H9 (cell line): Measurements from ENCODE around the gene EPB41L1. TPM values are rescaled to one million over a fixed set of nuclear protein-coding genes. Genes with fewer than 3 reads are reported as not detected.

Experiments used
- DNase-seq: peaks from one replicate; pipeline ENCODE4 v3.0.0-alpha.2; 2017
- H2AFZ ChIP-seq: one replicate; pipeline ENCODE4 v1.6.1; 2013; ENCODE audit warnings: mild to moderate bottlenecking, low read length, control low read depth, moderate library complexity
- H2AK5ac ChIP-seq: 2 replicates; pipeline ENCODE4 v1.6.1; 2013; ENCODE audit warnings: low read length, control low read depth, mixed read lengths; ENCODE audit not compliant: insufficient read length
- H2BK120ac ChIP-seq: one replicate; pipeline ENCODE4 v1.6.1; 2013; ENCODE audit warnings: low read depth, mild to moderate bottlenecking, low read length, control low read depth, inconsistent platforms; ENCODE audit not compliant: poor library complexity, severe bottlenecking
- H2BK12ac ChIP-seq: 2 replicates; pipeline ENCODE4 v1.6.1; 2013; ENCODE audit warnings: low read length, control low read depth, mixed read lengths, low read depth; ENCODE audit not compliant: insufficient read length
- H2BK15ac ChIP-seq: 2 replicates; pipeline ENCODE4 v1.6.1; 2013; ENCODE audit warnings: low read depth, low read length, control low read depth
- H2BK20ac ChIP-seq: one replicate; pipeline ENCODE4 v1.6.1; 2013; ENCODE audit warnings: low read depth, mild to moderate bottlenecking, low read length, control low read depth, inconsistent platforms; ENCODE audit not compliant: poor library complexity, severe bottlenecking
- H2BK5ac ChIP-seq: 2 replicates; pipeline ENCODE4 v1.6.1; 2013; ENCODE audit warnings: low read length, control low read depth, mixed read lengths; ENCODE audit not compliant: insufficient read length
- H3K14ac ChIP-seq: 2 replicates; pipeline ENCODE4 v1.6.1; 2013; ENCODE audit warnings: low read length, control low read depth; ENCODE audit not compliant: insufficient read depth
- H3K18ac ChIP-seq: 2 replicates; pipeline ENCODE4 v1.6.1; 2013; ENCODE audit warnings: low read depth, mild to moderate bottlenecking, mixed read lengths, low read length, control low read depth; ENCODE audit not compliant: insufficient read length
- H3K23ac ChIP-seq: 2 replicates; pipeline ENCODE4 v1.6.1; 2013; ENCODE audit warnings: low read length, control low read depth, mixed read lengths, low read depth; ENCODE audit not compliant: insufficient read length
- H3K23me2 ChIP-seq: 2 replicates; pipeline ENCODE4 v1.6.1; 2013; ENCODE audit warnings: low read depth, mild to moderate bottlenecking, mixed read lengths, low read length, control low read depth; ENCODE audit not compliant: insufficient read length, poor library complexity, severe bottlenecking
- H3K27ac ChIP-seq: 2 replicates; pipeline ENCODE4 v1.5.1; 2013; ENCODE audit warnings: low read length, control low read depth, mixed read lengths, low read depth; ENCODE audit not compliant: insufficient read length
- H3K27me3 ChIP-seq: 2 replicates; pipeline ENCODE4 v1.6.1; 2013; ENCODE audit warnings: low read length, control low read depth, inconsistent platforms; ENCODE audit not compliant: insufficient read depth
- H3K4ac ChIP-seq: 2 replicates; pipeline ENCODE4 v1.6.1; 2013; ENCODE audit warnings: low read depth, mild to moderate bottlenecking, control low read depth, inconsistent platforms, low read length, moderate library complexity
- H3K4me1 ChIP-seq: 2 replicates; pipeline ENCODE4 v1.6.1; 2013; ENCODE audit warnings: low read length, control low read depth, inconsistent platforms; ENCODE audit not compliant: insufficient read depth
- H3K4me2 ChIP-seq: 2 replicates; pipeline ENCODE4 v1.6.1; 2013; ENCODE audit warnings: low read length, control low read depth, mixed read lengths; ENCODE audit not compliant: insufficient read length, insufficient read depth
- H3K56ac ChIP-seq: 2 replicates; pipeline ENCODE4 v1.6.1; 2013; ENCODE audit warnings: low read depth, mild to moderate bottlenecking, mixed read lengths, low read length, control low read depth; ENCODE audit not compliant: insufficient read length
- H3K79me1 ChIP-seq: 2 replicates; pipeline ENCODE4 v1.6.1; 2013; ENCODE audit warnings: low read depth, mild to moderate bottlenecking, moderate library complexity, low read length, control low read depth, inconsistent platforms; ENCODE audit not compliant: insufficient read depth, poor library complexity, severe bottlenecking
- H3K79me2 ChIP-seq: 2 replicates; pipeline ENCODE4 v1.6.1; 2013; ENCODE audit warnings: low read length, control low read depth, inconsistent platforms; ENCODE audit not compliant: insufficient read depth
- H3K9ac ChIP-seq: 2 replicates; pipeline ENCODE4 v1.6.1; 2013; ENCODE audit warnings: low read length, control low read depth, mixed read lengths; ENCODE audit not compliant: insufficient read length; ENCODE audit errors: extremely low read depth
- H3K9me3 ChIP-seq: one replicate; pipeline ENCODE4 v1.6.1; 2013; ENCODE audit warnings: low read depth, low read length, inconsistent platforms; ENCODE audit not compliant: control insufficient read depth
- H3T11ph ChIP-seq: one replicate; pipeline ENCODE4 v1.6.1; 2013; ENCODE audit warnings: mild to moderate bottlenecking, low read length, control low read depth, inconsistent platforms
- H4K20me1 ChIP-seq: one replicate; pipeline ENCODE4 v1.6.1; 2013; ENCODE audit not compliant: control insufficient read depth, insufficient read length, insufficient read depth
- H4K5ac ChIP-seq: 2 replicates; pipeline ENCODE4 v1.6.1; 2013; ENCODE audit warnings: low read depth, mild to moderate bottlenecking, mixed read lengths, low read length, control low read depth; ENCODE audit not compliant: insufficient read length
- H4K8ac ChIP-seq: replicated peaks from 2 replicates; pipeline ENCODE4 v1.6.1; 2013; ENCODE audit warnings: low read length, control low read depth, mixed read lengths, low read depth; ENCODE audit not compliant: insufficient read length
- H4K91ac ChIP-seq: 2 replicates; pipeline ENCODE4 v1.6.1; 2013; ENCODE audit warnings: low read depth, mild to moderate bottlenecking, moderate library complexity, mixed read lengths, low read length, control low read depth; ENCODE audit not compliant: insufficient read length
- H3K27ac Mint-ChIP-seq, 3 experiments: 2 replicates in 2 of 3; 3 replicates in 1 of 3; pipeline ENCODE4 v1.8.0; 2020 to 2021; ENCODE audit warnings: mixed read lengths in 3 of 3, mild to moderate bottlenecking in 1 of 3, moderate library complexity in 1 of 3
- H3K27me3 Mint-ChIP-seq: 2 replicates; pipeline ENCODE4 v1.8.0; 2021; ENCODE audit warnings: low read depth, mild to moderate bottlenecking, moderate library complexity, mixed read lengths
- H3K36me3 Mint-ChIP-seq, 3 experiments: 2 replicates in 2 of 3; 3 replicates in 1 of 3; pipeline ENCODE4 v1.8.0; 2020 to 2021; ENCODE audit warnings: low read depth in 3 of 3, mixed read lengths in 3 of 3; ENCODE audit not compliant: insufficient read depth in 1 of 3
- H3K4me1 Mint-ChIP-seq, 2 experiments: 2 replicates each; pipeline ENCODE4 v1.8.0; 2020; ENCODE audit warnings: mixed read lengths in 2 of 2
- H3K4me3 Mint-ChIP-seq, 2 experiments: 2 replicates in 1 of 2; 3 replicates in 1 of 2; pipeline ENCODE4 v1.8.0; 2020 to 2021; ENCODE audit warnings: mild to moderate bottlenecking in 2 of 2, mixed read lengths in 2 of 2, moderate library complexity in 1 of 2
- H3K9me3 Mint-ChIP-seq, 2 experiments: 2 replicates in 1 of 2; 3 replicates in 1 of 2; pipeline ENCODE4 v1.8.0; 2020; ENCODE audit warnings: mild to moderate bottlenecking in 2 of 2, mixed read lengths in 2 of 2, moderate library complexity in 1 of 2
- WGBS: extraction: QIAGEN DNeasy Blood & Tissue Kit; methylation state at CpG from one replicate; pipeline ENCODE4 v1.1.7; 2013; ENCODE audit warnings: missing lambda C conversion rate, low lambda C conversion rate, mixed read lengths; ENCODE audit not compliant: insufficient read length; ENCODE audit errors: extremely low coverage; 5-methylcytosine and 5-hydroxymethylcytosine counted together
- total RNA-seq: library from RNA; stranded (reverse); gene quantifications from 2 replicates; pipeline ENCODE4 v1.2.1, GENCODE V29; 2021
- TF ChIP-seq, protein P1 (sequence below): fragments of 200-600 bp; sonication (generic); conservative IDR thresholded peaks from 3 replicates; pipeline ENCODE4 v1.8.0; 2021; ENCODE audit warnings: antibody characterized with exemption, mild to moderate bottlenecking

The EPB41L1 gene
- total RNA-seq, 1 experiment from 2014 or later = 31.1 TPM

DNA sequence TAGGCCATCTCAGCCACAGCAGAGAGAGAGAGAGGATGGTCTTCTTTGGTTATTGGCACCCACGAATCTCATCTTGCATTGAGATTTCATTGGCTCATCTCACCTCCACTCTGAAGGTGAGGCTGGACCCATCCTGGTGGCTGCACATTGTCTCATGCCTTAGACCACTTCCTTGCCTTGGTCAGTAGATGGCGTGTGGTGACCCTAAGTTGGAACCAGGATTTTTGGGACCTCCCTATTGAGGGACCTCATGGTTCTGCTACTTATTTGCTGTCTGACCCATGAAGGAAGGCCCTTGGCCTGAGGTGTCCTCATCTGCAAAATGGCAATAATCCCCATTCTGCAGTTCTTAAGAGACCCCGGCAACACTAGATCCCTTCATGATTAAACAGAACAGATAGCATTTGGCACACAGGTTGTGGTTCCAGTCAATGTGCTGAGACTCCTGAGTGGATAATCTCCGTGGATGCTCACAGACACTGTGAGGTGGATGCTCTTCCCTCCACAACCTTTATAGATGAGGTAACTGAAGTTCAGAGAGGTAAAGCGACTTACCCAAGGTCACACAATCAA lies 60.2 kb downstream of the EPB41L1 start:
- no peak overlapping the region for H3K27ac Mint-ChIP-seq
- peak; percentile 50 for DNase-seq
- no peak overlapping the region for H2BK120ac ChIP-seq

More for the DNA sequence above, 60.2 kb downstream of the EPB41L1 start:
- Mint-ChIP-seq H3K36me3 (no peaks in the 10 kb centered on the region), H3K9me3 (no peaks in the 10 kb centered on the region), H3K4me3 (no peak overlapping the region), H3K27me3 (no peaks in the 10 kb centered on the region), H3K4me1 (peaks cover 8 to 9% of the 10 kb centered on the region in 2 experiments)
- H3K4ac ChIP-seq = no peak overlapping the region
- no peak overlapping the region for H4K5ac ChIP-seq
- no peaks in the 10 kb centered on the region for H3K79me2 ChIP-seq
- no peak overlapping the region for H2BK12ac ChIP-seq
- H3K23ac ChIP-seq = no peak overlapping the region
- H3K27ac ChIP-seq = no peak overlapping the region
- H2AK5ac ChIP-seq = no peak overlapping the region
- no CpG with 5 or more reads among the region's 5 CpGs for WGBS
- no peak overlapping the region for H2AFZ ChIP-seq
- H3K4me1 ChIP-seq = no peaks in the 10 kb centered on the region
- H3K79me1 ChIP-seq = no peaks in the 10 kb centered on the region
- no peaks in the 10 kb centered on the region for H4K20me1 ChIP-seq
- no peak overlapping the region for H3K18ac ChIP-seq
- no peak overlapping the region for H4K91ac ChIP-seq
- H4K8ac ChIP-seq = no peak overlapping the region
- H2BK5ac ChIP-seq = no peak overlapping the region
- no peak overlapping the region for H2BK20ac ChIP-seq
- no peaks in the 10 kb centered on the region for H3K27me3 ChIP-seq
- H3K23me2 ChIP-seq = no peaks in the 10 kb centered on the region
- no peak overlapping the region for H3K4me2 ChIP-seq
- H3K56ac ChIP-seq = no peak overlapping the region
- H3T11ph ChIP-seq = no peak overlapping the region
- no peaks in the 10 kb centered on the region for H3K9me3 ChIP-seq
- TF ChIP-seq, protein P1, sequence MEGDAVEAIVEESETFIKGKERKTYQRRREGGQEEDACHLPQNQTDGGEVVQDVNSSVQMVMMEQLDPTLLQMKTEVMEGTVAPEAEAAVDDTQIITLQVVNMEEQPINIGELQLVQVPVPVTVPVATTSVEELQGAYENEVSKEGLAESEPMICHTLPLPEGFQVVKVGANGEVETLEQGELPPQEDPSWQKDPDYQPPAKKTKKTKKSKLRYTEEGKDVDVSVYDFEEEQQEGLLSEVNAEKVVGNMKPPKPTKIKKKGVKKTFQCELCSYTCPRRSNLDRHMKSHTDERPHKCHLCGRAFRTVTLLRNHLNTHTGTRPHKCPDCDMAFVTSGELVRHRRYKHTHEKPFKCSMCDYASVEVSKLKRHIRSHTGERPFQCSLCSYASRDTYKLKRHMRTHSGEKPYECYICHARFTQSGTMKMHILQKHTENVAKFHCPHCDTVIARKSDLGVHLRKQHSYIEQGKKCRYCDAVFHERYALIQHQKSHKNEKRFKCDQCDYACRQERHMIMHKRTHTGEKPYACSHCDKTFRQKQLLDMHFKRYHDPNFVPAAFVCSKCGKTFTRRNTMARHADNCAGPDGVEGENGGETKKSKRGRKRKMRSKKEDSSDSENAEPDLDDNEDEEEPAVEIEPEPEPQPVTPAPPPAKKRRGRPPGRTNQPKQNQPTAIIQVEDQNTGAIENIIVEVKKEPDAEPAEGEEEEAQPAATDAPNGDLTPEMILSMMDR = peak; percentile 77
- H2BK15ac ChIP-seq = no peak overlapping the region
- no peak overlapping the region for H3K14ac ChIP-seq
- no peak overlapping the region for H3K9ac ChIP-seq
